Endometrium (tissue), 2 donors: ENCODE data around the gene SLC32A1.

Experiments
- FAIRE-seq: peaks from 2 replicates; lab custom pipeline; 2012; peaks lifted over from hg19 to GRCh38; lab: Jason Lieb, UNC
- donor health status: control.
- donor health status: control.

SLC32A1 gene

GRCh38 chr20:38755324-38755910 is 31.1 kb downstream of the SLC32A1 start:
- FAIRE-seq = no peak

GRCh38 chr20:38757145-38757775 is 33.0 kb downstream of the SLC32A1 start:
- FAIRE-seq = no peak

GRCh38 chr20:38759106-38759505 is 34.8 kb downstream of the SLC32A1 start:
- no peak for FAIRE-seq

- no peak for FAIRE-seq
These were observed 36.7 kb downstream of the SLC32A1 start for GRCh38 chr20:38760978-38761377.

- FAIRE-seq = no peak
These were observed 37.9 kb downstream of the SLC32A1 start for GRCh38 chr20:38762174-38762573.

- no peak for FAIRE-seq
These were observed 39.3 kb downstream of the SLC32A1 start for GRCh38 chr20:38763616-38764015.

GRCh38 chr20:38764567-38765318 is 40.5 kb downstream of the SLC32A1 start:
- FAIRE-seq = no peak

- no peak for FAIRE-seq
These were observed 41.8 kb downstream of the SLC32A1 start for GRCh38 chr20:38766071-38766470.

- FAIRE-seq = no peak
These were observed 45.4 kb downstream of the SLC32A1 start for GRCh38 chr20:38769376-38770295.

GRCh38 chr20:38770546-38770945 is 46.3 kb downstream of the SLC32A1 start:
- FAIRE-seq = no peak

- no peak for FAIRE-seq
These were observed 46.7 kb downstream of the SLC32A1 start for GRCh38 chr20:38770970-38771369.

- FAIRE-seq = no peak
These were observed 47.3 kb downstream of the SLC32A1 start for GRCh38 chr20:38771621-38772020.

GRCh38 chr20:38774167-38774566 is 49.9 kb downstream of the SLC32A1 start:
- no peak for FAIRE-seq

- FAIRE-seq = no peak
These were observed 52.1 kb downstream of the SLC32A1 start for GRCh38 chr20:38776363-38776762.
